Trophoblast cell (in vitro differentiated cells and primary cell): ENCODE measurements around the gene TNNC1.

Source experiments
- DNase-seq, 2 donors: peaks; one replicate each; pipeline ENCODE4 v3.0.0-alpha.2; 2016
- H2AFZ ChIP-seq: 2 replicates; pipeline ENCODE4 v1.6.1; 2013; ENCODE audit warnings: low read length, moderate library complexity, mild to moderate bottlenecking; ENCODE audit not compliant: insufficient read depth, poor library complexity
- H2AK5ac ChIP-seq: 2 replicates; pipeline ENCODE4 v1.6.1; 2013; ENCODE audit warnings: mild to moderate bottlenecking, low read length
- H2BK120ac ChIP-seq: 2 replicates; pipeline ENCODE4 v1.6.1; 2013; ENCODE audit warnings: low read length, mild to moderate bottlenecking, moderate library complexity; ENCODE audit not compliant: insufficient read depth, poor library complexity
- H2BK12ac ChIP-seq: 2 replicates; pipeline ENCODE4 v1.6.1; 2013; ENCODE audit warnings: mild to moderate bottlenecking, low read length, moderate library complexity
- H2BK5ac ChIP-seq: 2 replicates; pipeline ENCODE4 v1.6.1; 2013; ENCODE audit warnings: low read length, low read depth, moderate library complexity, mild to moderate bottlenecking; ENCODE audit not compliant: poor library complexity
- H3K14ac ChIP-seq: 2 replicates; pipeline ENCODE4 v1.6.1; 2013; ENCODE audit warnings: mild to moderate bottlenecking, low read length
- H3K18ac ChIP-seq: 2 replicates; pipeline ENCODE4 v1.6.1; 2013; ENCODE audit warnings: mild to moderate bottlenecking, low read length
- H3K23ac ChIP-seq: 2 replicates; pipeline ENCODE4 v1.6.1; 2013; ENCODE audit warnings: low read length
- H3K27ac ChIP-seq: 2 replicates; pipeline ENCODE4 v1.5.1; 2013; ENCODE audit warnings: low read depth, mild to moderate bottlenecking, inconsistent platforms, low read length, moderate library complexity
- H3K27me3 ChIP-seq: 2 replicates; pipeline ENCODE4 v1.6.1; 2013; ENCODE audit warnings: inconsistent platforms, mild to moderate bottlenecking, low read length, moderate library complexity; ENCODE audit not compliant: insufficient read depth
- H3K36me3 ChIP-seq, 2 experiments: 1 replicate in 1 of 2; 2 replicates in 1 of 2; pipeline ENCODE4 v1.6.1; 2013; ENCODE audit warnings: low read length in 2 of 2, mild to moderate bottlenecking in 2 of 2, moderate library complexity in 1 of 2; ENCODE audit not compliant: insufficient read depth in 2 of 2, control insufficient read depth in 1 of 2
- H3K4ac ChIP-seq: 2 replicates; pipeline ENCODE4 v1.6.1; 2013; ENCODE audit warnings: low read depth, mild to moderate bottlenecking, low read length, moderate library complexity
- H3K4me1 ChIP-seq, 2 experiments: 1 replicate in 1 of 2; 2 replicates in 1 of 2; pipeline ENCODE4 v1.6.1; 2013; ENCODE audit warnings: low read length in 2 of 2, mild to moderate bottlenecking in 2 of 2, moderate library complexity in 1 of 2; ENCODE audit not compliant: insufficient read depth in 2 of 2, control insufficient read depth in 1 of 2
- H3K4me2 ChIP-seq: 2 replicates; pipeline ENCODE4 v1.6.1; 2013; ENCODE audit warnings: inconsistent platforms, mild to moderate bottlenecking, low read length, moderate library complexity
- H3K4me3 ChIP-seq: 2 replicates; pipeline ENCODE4 v1.5.1; 2013; ENCODE audit warnings: mild to moderate bottlenecking, low read depth, low read length, inconsistent platforms
- H3K79me1 ChIP-seq: one replicate; pipeline ENCODE4 v1.6.1; 2013; ENCODE audit warnings: low read length
- H3K79me2 ChIP-seq: 2 replicates; pipeline ENCODE4 v1.6.1; 2013; ENCODE audit warnings: low read length, mild to moderate bottlenecking; ENCODE audit not compliant: control insufficient read depth, insufficient read depth, poor library complexity
- H3K9ac ChIP-seq: 2 replicates; pipeline ENCODE4 v1.6.1; 2013; ENCODE audit warnings: mild to moderate bottlenecking, low read length
- H3K9me3 ChIP-seq: 2 replicates; pipeline ENCODE4 v1.6.1; 2013; ENCODE audit warnings: low read depth, mild to moderate bottlenecking, control low read depth, inconsistent platforms, low read length; ENCODE audit not compliant: insufficient read depth
- H4K12ac ChIP-seq: 2 replicates; pipeline ENCODE4 v1.6.1; 2013; ENCODE audit warnings: low read depth, mild to moderate bottlenecking, low read length, moderate library complexity
- H4K8ac ChIP-seq: 2 replicates; pipeline ENCODE4 v1.6.1; 2013; ENCODE audit warnings: low read depth, mild to moderate bottlenecking, low read length, moderate library complexity
- H4K91ac ChIP-seq: one replicate; pipeline ENCODE4 v1.6.1; 2013; ENCODE audit warnings: low read depth, mild to moderate bottlenecking, low read length, moderate library complexity
- WGBS: extraction: QIAGEN DNeasy Blood & Tissue Kit; methylation state at CpG from one replicate; pipeline ENCODE4 v1.1.7; 2013; ENCODE audit warnings: missing lambda C conversion rate; ENCODE audit not compliant: insufficient read length, insufficient coverage; ENCODE audit errors: extremely low coverage; 5-methylcytosine and 5-hydroxymethylcytosine counted together

TNNC1 gene

GRCh38 chr3:52452570-52453221, 1.1 kb downstream of the TNNC1 start:
- peaks cover 38 to 44% of the 10 kb centered on the region in 2 experiments for H3K4me1 ChIP-seq
- H4K91ac ChIP-seq = no peak overlapping the region
- no peaks in the 10 kb centered on the region for H3K27me3 ChIP-seq
- H3K23ac ChIP-seq = no peak overlapping the region
- no peak overlapping the region for H4K12ac ChIP-seq
- no peaks in the 10 kb centered on the region for H3K9me3 ChIP-seq
- no peak for DNase-seq
- WGBS = no CpG with 5 or more reads among the region's 11 CpGs
- H3K4me2 ChIP-seq = no peak overlapping the region
- H3K9ac ChIP-seq = no peak overlapping the region
- no peak overlapping the region for H3K14ac ChIP-seq
- peaks cover 3 to 4% of the 10 kb centered on the region in 2 experiments for H3K36me3 ChIP-seq
- no peak overlapping the region for H3K4ac ChIP-seq
- H2BK5ac ChIP-seq = no peak overlapping the region
- H2AFZ ChIP-seq = no peak overlapping the region
- H3K4me3 ChIP-seq = no peak overlapping the region
- H3K18ac ChIP-seq = no peak overlapping the region
- no peak overlapping the region for H2BK12ac ChIP-seq
- no peak overlapping the region for H2AK5ac ChIP-seq
- no peak overlapping the region for H2BK120ac ChIP-seq
- H3K79me1 ChIP-seq = peaks cover 9% of the 10 kb centered on the region
- H3K79me2 ChIP-seq = peaks cover 12% of the 10 kb centered on the region
- H3K27ac ChIP-seq = no peak overlapping the region
- no peak overlapping the region for H4K8ac ChIP-seq

GRCh38 chr3:52452126-52452525, 1.7 kb downstream of the TNNC1 start:
- Histone ChIP-seq H3K4ac (no peak overlapping the region), H3K9ac (no peak overlapping the region), H3K79me2 (peaks cover 12% of the 10 kb centered on the region), H3K23ac (no peak overlapping the region), H4K91ac (no peak overlapping the region), H3K4me1 (peaks cover 35 to 41% of the 10 kb centered on the region in 2 experiments), H2BK12ac (no peak overlapping the region), H3K4me3 (no peak overlapping the region), H4K12ac (no peak overlapping the region), H2BK120ac (no peak overlapping the region), H3K18ac (no peak overlapping the region), H3K9me3 (no peaks in the 10 kb centered on the region), H3K4me2 (no peak overlapping the region), H4K8ac (no peak overlapping the region), H3K14ac (no peak overlapping the region), H2BK5ac (no peak overlapping the region), H3K36me3 (no peaks in the 10 kb centered on the region), H2AFZ (no peak overlapping the region), H3K27ac (no peak overlapping the region), H3K79me1 (peaks cover 9% of the 10 kb centered on the region), H3K27me3 (no peaks in the 10 kb centered on the region), H2AK5ac (no peak overlapping the region)
- DNase-seq = no peak
- WGBS = no CpG with 5 or more reads among the region's 6 CpGs

DNA sequence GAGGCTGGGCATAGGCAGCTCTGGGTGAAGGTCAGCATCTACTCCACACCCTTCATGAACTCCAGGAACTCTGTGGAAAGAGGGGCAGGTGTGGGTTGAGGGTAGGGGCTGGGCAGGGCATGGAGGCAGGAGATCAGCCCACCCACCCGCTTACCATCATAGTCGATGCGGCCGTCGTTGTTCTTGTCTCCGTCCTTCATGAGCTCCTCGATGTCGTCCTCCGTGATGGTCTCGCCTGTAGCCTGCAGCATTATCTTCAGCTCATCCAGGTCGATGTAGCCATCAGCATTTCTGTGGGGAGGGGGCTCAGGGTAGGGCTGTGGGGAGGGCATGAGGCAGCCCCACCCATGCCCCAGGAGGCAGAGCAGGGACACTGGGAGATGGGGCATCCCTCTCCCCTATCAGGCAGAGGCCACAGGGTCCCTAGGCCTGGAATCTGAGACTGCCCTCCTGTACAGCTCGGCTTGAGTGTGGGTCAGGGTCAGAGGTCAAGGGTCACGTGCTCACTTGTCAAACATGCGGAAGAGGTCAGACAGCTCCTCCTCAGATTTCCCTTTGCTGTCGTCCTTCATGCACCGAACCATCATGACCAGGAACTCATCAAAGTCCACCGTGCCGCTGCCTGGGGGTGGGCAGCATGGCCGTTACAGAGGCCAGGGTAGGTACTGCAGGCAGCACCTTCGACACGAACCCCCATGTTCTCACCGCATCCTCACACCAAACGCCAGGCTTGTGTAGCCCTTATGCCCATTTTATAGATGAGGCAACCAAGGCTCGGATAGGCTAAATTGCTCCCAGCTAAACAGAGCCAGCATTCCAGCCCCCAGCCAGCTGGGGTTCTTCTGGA, 2.4 kb downstream of the TNNC1 start:
- Histone ChIP-seq H2BK5ac (no peak overlapping the region), H2BK12ac (no peak overlapping the region), H3K23ac (no peak overlapping the region), H3K4me2 (no peak overlapping the region), H3K14ac (no peak overlapping the region), H3K18ac (no peak overlapping the region), H3K4me3 (no peak overlapping the region), H4K12ac (no peak overlapping the region), H3K27ac (no peak overlapping the region), H4K8ac (no peak overlapping the region), H3K79me1 (peaks cover 9% of the 10 kb centered on the region), H3K4me1 (peaks cover 30 to 36% of the 10 kb centered on the region in 2 experiments), H3K9me3 (no peaks in the 10 kb centered on the region), H3K79me2 (peaks cover 10% of the 10 kb centered on the region), H2AFZ (no peak overlapping the region), H3K36me3 (no peaks in the 10 kb centered on the region), H2BK120ac (no peak overlapping the region), H3K27me3 (no peaks in the 10 kb centered on the region), H3K4ac (no peak overlapping the region), H3K9ac (no peak overlapping the region), H4K91ac (no peak overlapping the region), H2AK5ac (no peak overlapping the region)
- WGBS = no CpG with 5 or more reads among the region's 24 CpGs
- DNase-seq = peak in 1 of 2 donors; percentile 17

DNA sequence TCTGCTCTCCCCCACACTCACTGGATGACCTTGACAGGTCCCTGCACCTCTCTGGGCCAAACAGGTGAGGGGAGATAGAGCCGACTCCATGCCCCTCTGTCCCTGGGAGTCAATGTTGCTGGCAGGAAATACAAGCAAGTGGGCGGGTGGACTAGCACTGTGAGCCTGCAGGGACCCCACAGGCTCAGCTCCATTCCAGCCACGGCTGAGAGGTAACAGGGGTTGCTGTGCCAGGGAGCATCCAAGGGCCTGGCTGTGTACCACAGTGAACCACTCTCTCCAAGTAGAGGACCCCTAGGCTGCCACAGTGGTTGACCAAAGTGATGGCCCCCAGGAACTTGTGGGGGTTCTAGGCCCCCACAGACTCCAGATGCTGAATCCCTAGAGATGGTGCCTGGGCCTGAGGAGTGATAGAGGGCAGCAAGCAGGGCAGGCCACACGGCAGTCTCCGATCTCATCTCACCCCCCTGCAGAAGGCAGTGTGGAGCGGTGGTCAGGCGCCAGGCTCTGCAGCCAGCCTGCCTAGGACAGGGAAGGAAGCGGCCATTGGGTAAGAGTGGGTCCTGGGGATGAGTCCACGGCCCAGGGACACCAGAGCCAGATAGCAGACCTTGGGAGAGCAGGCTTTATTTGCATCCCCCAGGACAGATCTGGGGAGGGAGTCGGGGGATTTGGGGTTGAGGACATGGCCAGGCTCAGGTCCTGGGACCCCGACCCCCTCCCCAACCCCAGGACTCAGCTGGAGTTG, 3.2 kb downstream of the TNNC1 start:
- no peak overlapping the region for H3K9ac ChIP-seq
- H3K79me1 ChIP-seq = peaks cover 8% of the 10 kb centered on the region
- H4K91ac ChIP-seq = no peak overlapping the region
- no peak overlapping the region for H3K14ac ChIP-seq
- H3K23ac ChIP-seq = no peak overlapping the region
- peak overlapping the region; percentile 25 for H2AK5ac ChIP-seq
- H3K4ac ChIP-seq = no peak overlapping the region
- WGBS = no CpG with 5 or more reads among the region's 11 CpGs
- no peak overlapping the region for H3K4me2 ChIP-seq
- peak overlapping the region; percentile 10 for H2BK12ac ChIP-seq
- peaks cover 5% of the 10 kb centered on the region for H3K79me2 ChIP-seq
- no peak overlapping the region for H2AFZ ChIP-seq
- H3K4me3 ChIP-seq = no peak overlapping the region
- H4K12ac ChIP-seq = no peak overlapping the region
- peaks cover 28 to 34% of the 10 kb centered on the region in 2 experiments for H3K4me1 ChIP-seq
- H3K36me3 ChIP-seq = no peaks in the 10 kb centered on the region
- DNase-seq = no peak
- no peak overlapping the region for H2BK5ac ChIP-seq
- H2BK120ac ChIP-seq = no peak overlapping the region
- no peaks in the 10 kb centered on the region for H3K9me3 ChIP-seq
- no peak overlapping the region for H4K8ac ChIP-seq
- no peak overlapping the region for H3K18ac ChIP-seq
- no peaks in the 10 kb centered on the region for H3K27me3 ChIP-seq
- H3K27ac ChIP-seq = no peak overlapping the region
